ENCODE results near the gene TMEM273.

GRCh38 chr10:49154641-49155040 is 33.5 kb downstream of the TMEM273 start:
- TF ChIP-seq CTCF (optimal IDR thresholded peaks at IDR 0.05 in 1 of 3, IDR thresholded peaks at IDR 0.05 in 1 of 3, conservative IDR thresholded peaks at IDR 0.05 in 1 of 3; ENCODE audit: extremely low read depth in 1 of 3, insufficient read depth in 2 of 3, low read length in 3 of 3) (no peak), EZH2 (IDR thresholded peaks at IDR 0.05; ENCODE audit: low read length) (no peak)

All from keratinocyte (primary cell).